ENCODE data around the gene DPF3.

DNA sequence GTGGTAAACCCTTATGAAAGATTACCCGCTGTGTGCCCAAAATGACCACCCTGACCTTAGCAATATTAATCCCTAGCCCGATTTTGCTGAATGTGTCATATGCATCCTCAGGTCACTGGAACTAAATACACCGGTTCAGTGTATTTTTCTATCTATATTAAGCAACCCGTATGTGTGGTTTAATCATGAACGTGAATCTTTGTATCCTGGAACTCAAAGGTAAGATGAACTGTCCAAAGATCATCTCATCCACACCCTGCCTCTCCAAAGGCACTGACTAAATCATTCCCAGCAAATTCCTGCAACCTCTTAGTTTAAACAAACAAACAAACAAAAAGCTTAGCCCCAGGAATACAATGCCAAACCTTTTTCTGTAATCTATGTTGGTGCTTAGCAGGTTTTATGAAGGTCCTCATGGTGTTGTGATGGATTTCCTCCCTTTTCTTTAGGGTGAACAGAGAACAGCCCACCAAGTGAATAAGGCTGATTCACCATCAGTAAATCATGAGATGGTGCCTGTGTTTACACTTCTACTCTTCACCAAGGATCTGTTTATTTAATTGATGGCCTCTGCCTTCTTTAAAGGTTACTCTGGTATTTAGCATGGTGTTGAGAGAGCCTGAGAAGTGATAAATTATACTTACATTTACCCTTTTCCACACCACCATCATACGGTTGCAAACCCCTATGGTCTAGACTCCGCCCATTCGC, 298.6 kb downstream of the DPF3 start:
- TF ChIP-seq, protein P1, sequence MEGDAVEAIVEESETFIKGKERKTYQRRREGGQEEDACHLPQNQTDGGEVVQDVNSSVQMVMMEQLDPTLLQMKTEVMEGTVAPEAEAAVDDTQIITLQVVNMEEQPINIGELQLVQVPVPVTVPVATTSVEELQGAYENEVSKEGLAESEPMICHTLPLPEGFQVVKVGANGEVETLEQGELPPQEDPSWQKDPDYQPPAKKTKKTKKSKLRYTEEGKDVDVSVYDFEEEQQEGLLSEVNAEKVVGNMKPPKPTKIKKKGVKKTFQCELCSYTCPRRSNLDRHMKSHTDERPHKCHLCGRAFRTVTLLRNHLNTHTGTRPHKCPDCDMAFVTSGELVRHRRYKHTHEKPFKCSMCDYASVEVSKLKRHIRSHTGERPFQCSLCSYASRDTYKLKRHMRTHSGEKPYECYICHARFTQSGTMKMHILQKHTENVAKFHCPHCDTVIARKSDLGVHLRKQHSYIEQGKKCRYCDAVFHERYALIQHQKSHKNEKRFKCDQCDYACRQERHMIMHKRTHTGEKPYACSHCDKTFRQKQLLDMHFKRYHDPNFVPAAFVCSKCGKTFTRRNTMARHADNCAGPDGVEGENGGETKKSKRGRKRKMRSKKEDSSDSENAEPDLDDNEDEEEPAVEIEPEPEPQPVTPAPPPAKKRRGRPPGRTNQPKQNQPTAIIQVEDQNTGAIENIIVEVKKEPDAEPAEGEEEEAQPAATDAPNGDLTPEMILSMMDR (IDR thresholded peaks at IDR 0.05; ENCODE audit: insufficient read depth, low read length, poor library complexity, severe bottlenecking), result no peak
- TF ChIP-seq EZH2phosphoT487 (conservative IDR thresholded peaks at IDR 0.05; ENCODE audit: low read length), result no peak
